Stimulated activated CD4-positive, alpha-beta T cell treated with anti-CD3 and anti-CD28 coated beads, Interleukin-4, amount 100 ng/mL, for 1 hour (primary cell): ENCODE measurements around the gene ATP9A.

Source experiments
- DNase-seq: peaks from one replicate; pipeline ENCODE4 v3.0.0-alpha.2; 2020

The ATP9A gene

DNA sequence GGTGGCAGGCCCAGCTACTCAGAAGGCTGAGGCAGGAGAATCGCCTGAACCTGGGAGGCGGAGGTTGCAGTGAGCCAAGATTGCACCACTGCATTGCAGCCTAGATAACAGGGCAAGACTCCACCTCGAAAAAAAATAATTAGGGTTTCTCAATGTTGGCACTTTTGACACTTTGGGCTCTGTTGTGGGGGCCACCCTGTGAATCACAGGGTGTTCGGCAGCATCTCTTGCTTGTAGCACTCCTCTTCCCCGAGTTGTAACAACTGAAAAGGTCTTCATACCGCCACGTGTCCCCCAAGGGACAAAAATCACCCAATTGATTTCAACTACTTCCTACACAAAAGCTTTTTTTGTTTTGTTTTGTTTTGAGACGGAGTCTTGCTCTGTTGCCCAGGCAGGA lies 172.4 kb downstream of the ATP9A start:
- no peak for DNase-seq

GRCh38 chr20:51595058-51595532 lies 173.1 kb downstream of the ATP9A start:
- peak; percentile 74 for DNase-seq

DNA sequence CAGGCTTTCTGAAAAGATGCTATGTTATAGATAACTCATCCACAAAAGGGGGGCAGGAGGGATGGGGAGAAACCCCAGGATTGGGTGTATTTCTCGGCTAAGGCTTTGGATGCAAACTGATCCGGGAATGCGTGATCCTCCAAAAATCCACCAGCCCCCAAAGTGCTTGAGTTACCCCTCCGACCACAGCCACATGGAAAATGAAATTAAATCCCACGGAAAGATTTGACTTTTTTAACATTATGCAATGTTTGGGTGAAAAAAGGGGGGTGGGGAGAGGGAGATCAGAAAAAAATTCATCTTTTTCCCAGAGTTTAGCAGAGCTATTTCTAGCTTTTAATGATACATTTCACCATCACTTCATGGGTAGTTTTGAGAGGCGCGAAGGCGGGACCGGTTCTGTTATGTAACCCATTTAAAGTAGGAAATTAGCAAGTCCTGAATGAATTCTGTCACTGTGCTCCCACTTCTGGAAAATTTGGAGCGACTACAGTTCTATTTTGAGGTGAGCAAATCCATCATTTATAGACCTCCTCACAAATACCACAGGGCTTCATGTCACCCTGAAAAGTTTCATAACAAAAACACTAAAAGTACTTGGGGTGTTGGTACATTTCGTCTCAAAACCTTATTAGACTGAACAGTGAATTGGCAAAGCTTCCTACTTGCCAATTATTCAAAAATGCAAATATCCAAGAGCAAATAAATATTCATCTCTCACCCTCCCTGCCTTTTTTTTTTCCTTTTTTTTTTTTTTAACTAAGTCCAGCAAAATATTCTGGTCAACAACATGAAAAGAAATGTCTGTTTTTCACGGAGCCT lies 173.7 kb downstream of the ATP9A start:
- DNase-seq = no peak

- no peak for DNase-seq
Observed at GRCh38 chr20:51593584-51593983, 174.6 kb downstream of the ATP9A start.

GRCh38 chr20:51592564-51592963 lies 175.6 kb downstream of the ATP9A start:
- no peak for DNase-seq

DNA sequence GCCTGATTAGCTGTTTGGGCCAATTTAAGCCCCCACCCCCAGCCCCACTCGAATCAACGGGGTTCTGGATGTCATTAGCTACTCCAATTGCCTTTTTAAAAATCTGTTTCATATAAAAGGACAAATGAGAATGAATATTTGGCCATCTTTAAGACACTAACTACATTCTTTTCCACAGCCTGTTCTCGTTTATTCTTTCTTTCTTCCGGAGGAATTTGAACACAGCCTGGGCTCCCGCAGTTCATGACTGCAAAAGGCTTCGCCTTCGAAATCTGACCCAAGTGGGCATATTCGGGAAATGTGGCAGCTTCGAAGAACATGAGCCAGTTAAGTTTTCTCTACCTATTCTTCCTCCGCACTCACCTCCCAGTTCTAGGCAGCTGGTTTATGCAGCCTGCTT lies 176.3 kb downstream of the ATP9A start:
- DNase-seq = no peak

DNA sequence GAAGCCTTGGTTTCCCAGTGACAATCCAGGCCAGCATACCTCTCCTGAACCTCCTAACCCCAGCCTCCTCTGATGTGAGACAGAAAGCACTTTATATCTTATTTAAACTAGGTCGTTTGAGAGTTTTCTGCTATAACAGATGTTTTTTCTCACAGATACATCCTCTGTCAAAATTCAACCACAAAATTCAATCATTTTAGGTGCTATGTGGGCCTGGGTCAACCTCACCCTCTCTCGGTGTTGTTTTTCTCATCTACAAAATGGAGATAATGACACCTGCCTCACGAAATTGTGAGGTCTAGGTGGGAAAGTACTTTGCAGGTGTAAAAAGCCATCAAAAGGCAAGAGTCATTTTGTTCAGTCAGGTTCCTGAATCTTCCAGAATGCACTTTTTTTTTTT lies 179.4 kb downstream of the ATP9A start:
- no peak for DNase-seq

DNA sequence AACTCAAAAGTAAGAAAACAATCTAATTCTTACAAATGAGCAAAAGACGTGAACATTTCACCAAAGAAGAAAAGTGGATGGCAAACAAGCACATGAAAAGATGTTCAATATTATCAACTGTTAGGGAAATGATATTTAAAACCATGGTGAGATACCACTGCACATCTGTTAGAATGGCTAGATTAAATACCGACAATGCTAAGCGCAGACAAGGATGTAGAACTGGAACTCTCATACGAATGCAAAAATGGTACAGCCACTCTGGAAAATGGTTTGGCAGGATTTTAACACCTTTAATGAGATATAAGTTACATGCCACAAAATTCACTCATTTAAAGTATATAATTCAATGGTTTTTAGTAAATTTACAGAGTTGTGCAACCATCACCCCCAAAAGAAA lies 181.0 kb downstream of the ATP9A start:
- no peak for DNase-seq

GRCh38 chr20:51586005-51586440 lies 182.2 kb downstream of the ATP9A start:
- DNase-seq = no peak

GRCh38 chr20:51585148-51585547 lies 183.0 kb downstream of the ATP9A start:
- DNase-seq = no peak

GRCh38 chr20:51584737-51585136 lies 183.5 kb downstream of the ATP9A start:
- DNase-seq = no peak

GRCh38 chr20:51584116-51584515 lies 184.1 kb downstream of the ATP9A start:
- no peak for DNase-seq

GRCh38 chr20:51583499-51583898 lies 184.7 kb downstream of the ATP9A start:
- no peak for DNase-seq

GRCh38 chr20:51583073-51583472 lies 185.1 kb downstream of the ATP9A start:
- DNase-seq = no peak

DNA sequence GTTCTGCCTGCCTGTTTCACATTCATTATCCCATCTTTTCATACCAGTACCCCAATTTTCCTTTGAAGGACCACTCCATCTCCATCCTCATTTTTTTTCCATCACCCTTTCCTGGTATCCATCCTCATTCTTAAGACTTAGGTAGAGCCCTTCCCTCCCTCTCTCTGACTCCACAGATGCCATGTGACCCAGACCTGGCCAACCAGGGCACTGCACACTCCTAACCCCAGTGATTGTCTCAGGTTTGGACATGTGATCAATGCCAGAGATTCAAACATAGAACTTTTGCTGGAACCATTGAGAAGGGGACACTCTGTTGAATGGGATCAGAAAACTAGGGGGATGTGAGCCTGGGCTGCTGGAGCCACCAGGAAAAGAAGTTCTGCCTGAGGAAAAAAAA lies 186.6 kb downstream of the ATP9A start:
- no peak for DNase-seq

DNA sequence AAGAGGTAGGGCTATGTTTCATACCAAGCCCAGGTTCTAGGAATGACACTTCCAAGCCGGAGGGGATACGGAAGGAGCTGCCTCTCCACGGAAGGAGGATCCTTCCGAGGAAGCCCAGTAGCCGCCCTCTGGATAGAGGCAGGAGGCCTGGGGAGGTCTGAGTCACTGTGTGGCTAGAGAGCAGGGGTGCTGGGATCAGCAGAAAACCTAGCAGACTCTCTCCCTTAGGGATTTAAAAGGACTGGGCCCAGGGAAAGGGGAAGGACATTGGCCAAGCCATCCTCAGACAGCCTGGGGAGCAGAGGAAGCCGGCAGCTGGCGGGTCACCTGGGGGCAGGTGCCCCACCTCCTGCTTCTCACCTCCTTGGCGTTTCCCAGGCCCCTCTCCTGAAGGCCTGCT lies 189.1 kb downstream of the ATP9A start:
- no peak for DNase-seq

GRCh38 chr20:51578145-51578459 lies 190.1 kb downstream of the ATP9A start:
- DNase-seq = no peak

GRCh38 chr20:51577432-51578144 lies 190.6 kb downstream of the ATP9A start:
- no peak for DNase-seq

GRCh38 chr20:51575486-51575885 lies 192.7 kb downstream of the ATP9A start:
- DNase-seq = no peak

- DNase-seq = peak; percentile 39
Observed at GRCh38 chr20:51574248-51575033, 193.7 kb downstream of the ATP9A start.

- DNase-seq = no peak
Observed at GRCh38 chr20:51573576-51574243, 194.5 kb downstream of the ATP9A start.

- DNase-seq = no peak
Observed at GRCh38 chr20:51571460-51571794, 196.8 kb downstream of the ATP9A start.
